Vagina (tissue), 2 donors: Measurements from ENCODE around the gene PTK6. TPM values are rescaled to one million over a fixed set of nuclear protein-coding genes. Genes with fewer than 3 reads are reported as not detected.
A peak's percentile ranks its signal among the peaks of the same experiment; 100 is the strongest.

Experiments
- DNase-seq, 2 donors: peaks; one replicate each; pipeline ENCODE4 v3.0.0-alpha.2; 2017; ENCODE audit errors: extremely low spot score in 2 of 2
- H3K27ac ChIP-seq: fragments of 200-600 bp; sonication (generic); one replicate; pipeline ENCODE4 v1.5.1; 2019
- H3K27me3 ChIP-seq: fragments of 200-600 bp; sonication (generic); one replicate; pipeline ENCODE4 v1.5.1; 2019
- H3K36me3 ChIP-seq, 2 donors: fragments of 200-600 bp; sonication (generic); one replicate each; pipeline ENCODE4 v1.5.1; 2017 to 2019
- H3K4me1 ChIP-seq: fragments of 200-600 bp; sonication (generic); one replicate; pipeline ENCODE4 v1.5.1; 2019
- H3K4me3 ChIP-seq, 2 donors: fragments of 200-600 bp; sonication (generic); 1 replicate in 1 of 2; 2 replicates in 1 of 2; pipeline ENCODE4 v1.5.1; 2016 to 2019
- H3K9me3 ChIP-seq: fragments of 200-600 bp; sonication (generic); one replicate; pipeline ENCODE4 v1.5.1; 2019
- CTCF ChIP-seq, 3 experiments: fragments of 450-650 bp in 2 of 3; fragments of 200-600 bp in 1 of 3; sonication (generic) in 1 of 3; IDR thresholded peaks; one replicate each; pipeline ENCODE4 v1.5.1; 2017 to 2019; ENCODE audit warnings: antibody characterized with exemption in 3 of 3, mild to moderate bottlenecking in 2 of 3, moderate library complexity in 2 of 3
- POLR2A ChIP-seq, 2 donors: fragments of 450-650 bp; IDR thresholded peaks; one replicate each; pipeline ENCODE4 v1.6.1; 2017; ENCODE audit warnings: antibody characterized with exemption in 2 of 2, mild to moderate bottlenecking in 2 of 2, moderate library complexity in 2 of 2
- POLR2AphosphoS5 ChIP-seq, 2 donors: sonication (generic); formaldehyde crosslinking; IDR thresholded peaks; one replicate each; pipeline ENCODE4 v1.9.0; 2017; ENCODE audit warnings: antibody characterized with exemption in 2 of 2, mild to moderate bottlenecking in 2 of 2, low read depth in 1 of 2; ENCODE audit not compliant: insufficient read depth in 1 of 2
- intact Hi-C: fragments of 100-400 bp; cut with DNase I; formaldehyde crosslinking; loops from one replicate; pipeline ENCODE4 v1.15.1; 2023
- total RNA-seq: library from RNA; depleted of rRNA; stranded (reverse); fragments of >200 nt; gene quantifications from one replicate; pipeline ENCODE4 v1.2.3, GENCODE V29; 2016

The PTK6 gene
- total RNA-seq, 1 donor from 2014 or later, result 25.8 TPM

- no peak overlapping the region for H3K4me3 ChIP-seq
- no peaks in the 10 kb centered on the region for H3K27me3 ChIP-seq
- peaks cover 22% of the 10 kb centered on the region for H3K4me1 ChIP-seq
- H3K9me3 ChIP-seq, result no peaks in the 10 kb centered on the region
- intact Hi-C loops, result loop anchor here (5.0 kb wide), 1 partner anchor 1450 kb away; no protein-coding TSS in a partner anchor
- peaks cover 0 to 29% of the 10 kb centered on the region in 2 donors for H3K36me3 ChIP-seq
- H3K27ac ChIP-seq, result no peak overlapping the region
- TF ChIP-seq POLR2A (IDR thresholded peaks at IDR 0.05) (no peak), POLR2AphosphoS5 (IDR thresholded peaks at IDR 0.05; ENCODE audit: insufficient read depth in 1 of 2, low read depth in 1 of 2) (no peak), CTCF (IDR thresholded peaks at IDR 0.05) (no peak)
- no peak for DNase-seq
Measured at GRCh38 chr20:63557481-63557891, 20.3 kb upstream of the PTK6 start.

GRCh38 chr20:63556873-63557478, 19.8 kb upstream of the PTK6 start:
- DNase-seq, result no peak

GRCh38 chr20:63555661-63556381, 18.6 kb upstream of the PTK6 start:
- peaks cover 24% of the 10 kb centered on the region for H3K4me1 ChIP-seq
- no peaks in the 10 kb centered on the region for H3K27me3 ChIP-seq
- no peak overlapping the region for H3K27ac ChIP-seq
- TF ChIP-seq POLR2AphosphoS5 (IDR thresholded peaks at IDR 0.05; ENCODE audit: insufficient read depth in 1 of 2, low read depth in 1 of 2), result no peak
- TF ChIP-seq POLR2A (IDR thresholded peaks at IDR 0.05), result no peak
- TF ChIP-seq CTCF (IDR thresholded peaks at IDR 0.05), result no peak
- H3K4me3 ChIP-seq, result no peak overlapping the region
- H3K36me3 ChIP-seq, result peaks cover 0 to 12% of the 10 kb centered on the region in 2 donors
- intact Hi-C loops, result loop anchor here (5.0 kb wide), 1 partner anchor 1449 kb away; no protein-coding TSS in a partner anchor
- no peaks in the 10 kb centered on the region for H3K9me3 ChIP-seq
- DNase-seq, result no peak

More at GRCh38 chr20:63556873-63557478, 19.8 kb upstream of the PTK6 start:
- TF ChIP-seq POLR2A (IDR thresholded peaks at IDR 0.05), result no peak
- TF ChIP-seq POLR2AphosphoS5 (IDR thresholded peaks at IDR 0.05; ENCODE audit: insufficient read depth in 1 of 2, low read depth in 1 of 2), result no peak
- no peak for TF ChIP-seq CTCF (IDR thresholded peaks at IDR 0.05)
- Histone ChIP-seq H3K27ac (no peak overlapping the region), H3K27me3 (no peaks in the 10 kb centered on the region), H3K36me3 (peaks cover 0 to 23% of the 10 kb centered on the region in 2 donors), H3K4me3 (no peak overlapping the region), H3K9me3 (no peaks in the 10 kb centered on the region), H3K4me1 (peaks cover 24% of the 10 kb centered on the region)
- intact Hi-C loops, result loop anchor here (5.0 kb wide), 1 partner anchor 1450 kb away; no protein-coding TSS in a partner anchor

GRCh38 chr20:63554361-63555278, 17.4 kb upstream of the PTK6 start:
- Histone ChIP-seq H3K27ac (no peak overlapping the region), H3K36me3 (no peaks in the 10 kb centered on the region), H3K4me3 (peak overlapping the region; percentile 61 to 63), H3K9me3 (no peaks in the 10 kb centered on the region), H3K4me1 (peaks cover 24% of the 10 kb centered on the region), H3K27me3 (peaks cover 5% of the 10 kb centered on the region)
- TF ChIP-seq POLR2A (IDR thresholded peaks at IDR 0.05), result no peak
- no peak for TF ChIP-seq POLR2AphosphoS5 (IDR thresholded peaks at IDR 0.05; ENCODE audit: insufficient read depth in 1 of 2, low read depth in 1 of 2)
- TF ChIP-seq CTCF (IDR thresholded peaks at IDR 0.05), result no peak
- intact Hi-C loops, result loop anchor here (5.0 kb wide), 1 partner anchor 1447 kb away; no protein-coding TSS in a partner anchor
- no peak for DNase-seq
